Panc1 (cell line): ENCODE results near the gene ENAH. TPM values are rescaled to one million over a fixed set of nuclear protein-coding genes. Genes with fewer than 3 reads are reported as not detected.

Experiments used
- ATAC-seq: fragments of 200-7000 bp; cut with Tn5 transposase; 2 replicates; pipeline ENCODE4 v1.9.1; 2020; ENCODE audit warnings: mild to moderate bottlenecking, moderate library complexity
- BruUV-seq: library from RNA; stranded (reverse); fragments of 400-500 nt; replicated peaks from 2 replicates; lab custom pipeline; 2021; lab: Mats Ljungman, UMichigan
- CTCF ChIA-PET: fragments of 300-600 bp; sonication (Branson Sonifier 250); formaldehyde crosslinking; loops from one replicate; lab custom pipeline; 2022; ENCODE audit warnings: antibody characterized with exemption; lab: Charles Lee
- POLR2A ChIA-PET: fragments of 300-600 bp; sonication (Branson Sonifier 250); formaldehyde crosslinking; loops from one replicate; lab custom pipeline; 2022; ENCODE audit warnings: antibody characterized with exemption; lab: Charles Lee
- DNase-seq: peaks from one replicate; pipeline ENCODE4 v3.0.0-alpha.2; 2010; ENCODE audit warnings: low read depth, low spot score
- H3K27ac ChIP-seq: 2 replicates; pipeline ENCODE4 v1.5.1; 2011; ENCODE audit warnings: mild to moderate bottlenecking, low read length, inconsistent platforms
- H3K27me3 ChIP-seq: fragments of 200-500 bp; sonication (Bioruptor generic); 2 replicates; pipeline ENCODE4 v1.6.0; 2014; ENCODE audit warnings: low read length, inconsistent platforms; ENCODE audit not compliant: control insufficient read depth, insufficient read depth
- H3K36me3 ChIP-seq: fragments of 200-500 bp; sonication (Bioruptor generic); 2 replicates; pipeline ENCODE4 v1.5.1; 2014; ENCODE audit warnings: inconsistent platforms, mild to moderate bottlenecking, low read length, moderate library complexity; ENCODE audit not compliant: control insufficient read depth, insufficient read depth
- H3K4me1 ChIP-seq: 2 replicates; pipeline ENCODE4 v1.5.1; 2011; ENCODE audit warnings: inconsistent platforms, mild to moderate bottlenecking, low read length, moderate library complexity; ENCODE audit not compliant: control insufficient read depth, insufficient read depth
- H3K4me3 ChIP-seq, 2 experiments: 2 replicates each; pipeline ENCODE4 v1.5.1; 2011 to 2012; ENCODE audit warnings: low read depth in 2 of 2, low read length in 2 of 2, mild to moderate bottlenecking in 2 of 2, inconsistent platforms in 1 of 2, moderate library complexity in 1 of 2
- H3K9me3 ChIP-seq: fragments of 200-500 bp; sonication (Bioruptor generic); 2 replicates; pipeline ENCODE4 v1.5.1; 2014; ENCODE audit warnings: low read depth, mild to moderate bottlenecking, inconsistent platforms, low read length, moderate library complexity; ENCODE audit not compliant: control insufficient read depth, insufficient read depth
- POLR2AphosphoS5 ChIP-seq: IDR thresholded peaks from 2 replicates; pipeline ENCODE4 v1.6.1; 2012; ENCODE audit warnings: mild to moderate bottlenecking, low read depth, low read length, moderate library complexity
- SIN3A ChIP-seq: IDR thresholded peaks from 2 replicates; pipeline ENCODE4 v1.6.1; 2012; ENCODE audit warnings: low read depth, mild to moderate bottlenecking, low read length, moderate library complexity, borderline replicate concordance; ENCODE audit not compliant: insufficient read depth
- TCF7L2 ChIP-seq: IDR thresholded peaks from 2 replicates; pipeline ENCODE4 v1.6.1; 2011; ENCODE audit warnings: mild to moderate bottlenecking, low read depth, low read length, inconsistent platforms
- in situ Hi-C: cut with HindIII; loops from 2 replicates; pipeline ENCODE4 v1.10.0; 2016; ENCODE audit warnings: low sequenced_read_pairs, low pct_unique_long_range_greater_than_20kb
- intact Hi-C: fragments of 100-400 bp; cut with micrococcal nuclease; formaldehyde crosslinking; loops from one replicate; pipeline ENCODE4 v1.10.0; 2022; ENCODE audit not compliant: unreplicated experiment
- total RNA-seq: library from RNA; stranded (reverse); gene quantifications from one replicate; pipeline ENCODE4 v1.2.1, GENCODE V29; 2021; ENCODE audit not compliant: unreplicated experiment
- TF ChIP-seq, protein P1 (sequence below): fragments of 450-650 bp; IDR thresholded peaks from 2 replicates; pipeline ENCODE4 v1.5.1; 2017; ENCODE audit warnings: mild to moderate bottlenecking
- TF ChIP-seq, protein P2 (sequence below), 2 experiments: IDR thresholded peaks; 2 replicates each; pipeline ENCODE4 v1.6.1; 2011 to 2012; ENCODE audit warnings: low read depth in 2 of 2, control low read depth in 1 of 2, low read length in 1 of 2, mild to moderate bottlenecking in 1 of 2, moderate library complexity in 1 of 2; ENCODE audit not compliant: insufficient read depth in 1 of 2

ENAH gene
- total RNA-seq, 1 experiment from 2014 or later: 133 TPM

DNA sequence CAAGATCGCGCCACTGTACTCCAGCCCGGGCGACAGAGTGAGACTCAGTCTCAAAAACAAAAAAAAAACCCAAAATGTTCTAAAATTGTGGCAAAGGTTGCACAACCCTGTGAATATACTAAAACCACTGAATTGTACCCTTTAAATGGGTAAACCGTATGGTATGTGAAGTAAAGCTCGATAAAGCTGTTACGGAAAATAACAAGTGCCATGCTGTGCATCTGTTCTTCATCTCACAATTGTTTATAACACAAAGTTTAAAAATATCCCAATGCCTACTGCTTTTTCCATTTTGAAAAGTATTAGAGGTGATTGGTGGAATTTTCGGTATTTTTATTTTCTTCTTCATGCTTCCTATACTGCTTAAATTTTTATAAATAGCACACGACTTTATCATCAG is 111.5 kb downstream of the ENAH start:
- intact Hi-C loops (no loop called here), in situ Hi-C loops (no loop called here)
- ChIA-PET CTCF (no interaction called here), POLR2A (no interaction called here)
- peaks cover 2% of the 10 kb centered on the region; the same call in 1 of the 2 replicates for H3K36me3 ChIP-seq
- no peaks in the 10 kb centered on the region; the same call in 1 of the 2 replicates for H3K4me1 ChIP-seq
- H3K9me3 ChIP-seq: no peaks in the 10 kb centered on the region
- no peak overlapping the region for H3K27ac ChIP-seq
- no peaks in the 10 kb centered on the region for H3K27me3 ChIP-seq
- BruUV-seq: no TSS peak
- H3K4me3 ChIP-seq: no peak overlapping the region
- DNase-seq (no peak), ATAC-seq (no peak)
- TF ChIP-seq, protein P1, sequence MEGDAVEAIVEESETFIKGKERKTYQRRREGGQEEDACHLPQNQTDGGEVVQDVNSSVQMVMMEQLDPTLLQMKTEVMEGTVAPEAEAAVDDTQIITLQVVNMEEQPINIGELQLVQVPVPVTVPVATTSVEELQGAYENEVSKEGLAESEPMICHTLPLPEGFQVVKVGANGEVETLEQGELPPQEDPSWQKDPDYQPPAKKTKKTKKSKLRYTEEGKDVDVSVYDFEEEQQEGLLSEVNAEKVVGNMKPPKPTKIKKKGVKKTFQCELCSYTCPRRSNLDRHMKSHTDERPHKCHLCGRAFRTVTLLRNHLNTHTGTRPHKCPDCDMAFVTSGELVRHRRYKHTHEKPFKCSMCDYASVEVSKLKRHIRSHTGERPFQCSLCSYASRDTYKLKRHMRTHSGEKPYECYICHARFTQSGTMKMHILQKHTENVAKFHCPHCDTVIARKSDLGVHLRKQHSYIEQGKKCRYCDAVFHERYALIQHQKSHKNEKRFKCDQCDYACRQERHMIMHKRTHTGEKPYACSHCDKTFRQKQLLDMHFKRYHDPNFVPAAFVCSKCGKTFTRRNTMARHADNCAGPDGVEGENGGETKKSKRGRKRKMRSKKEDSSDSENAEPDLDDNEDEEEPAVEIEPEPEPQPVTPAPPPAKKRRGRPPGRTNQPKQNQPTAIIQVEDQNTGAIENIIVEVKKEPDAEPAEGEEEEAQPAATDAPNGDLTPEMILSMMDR: no peak
- no peak for TF ChIP-seq SIN3A
- no peak for TF ChIP-seq POLR2AphosphoS5
- no peak for TF ChIP-seq TCF7L2
- TF ChIP-seq, protein P2, sequence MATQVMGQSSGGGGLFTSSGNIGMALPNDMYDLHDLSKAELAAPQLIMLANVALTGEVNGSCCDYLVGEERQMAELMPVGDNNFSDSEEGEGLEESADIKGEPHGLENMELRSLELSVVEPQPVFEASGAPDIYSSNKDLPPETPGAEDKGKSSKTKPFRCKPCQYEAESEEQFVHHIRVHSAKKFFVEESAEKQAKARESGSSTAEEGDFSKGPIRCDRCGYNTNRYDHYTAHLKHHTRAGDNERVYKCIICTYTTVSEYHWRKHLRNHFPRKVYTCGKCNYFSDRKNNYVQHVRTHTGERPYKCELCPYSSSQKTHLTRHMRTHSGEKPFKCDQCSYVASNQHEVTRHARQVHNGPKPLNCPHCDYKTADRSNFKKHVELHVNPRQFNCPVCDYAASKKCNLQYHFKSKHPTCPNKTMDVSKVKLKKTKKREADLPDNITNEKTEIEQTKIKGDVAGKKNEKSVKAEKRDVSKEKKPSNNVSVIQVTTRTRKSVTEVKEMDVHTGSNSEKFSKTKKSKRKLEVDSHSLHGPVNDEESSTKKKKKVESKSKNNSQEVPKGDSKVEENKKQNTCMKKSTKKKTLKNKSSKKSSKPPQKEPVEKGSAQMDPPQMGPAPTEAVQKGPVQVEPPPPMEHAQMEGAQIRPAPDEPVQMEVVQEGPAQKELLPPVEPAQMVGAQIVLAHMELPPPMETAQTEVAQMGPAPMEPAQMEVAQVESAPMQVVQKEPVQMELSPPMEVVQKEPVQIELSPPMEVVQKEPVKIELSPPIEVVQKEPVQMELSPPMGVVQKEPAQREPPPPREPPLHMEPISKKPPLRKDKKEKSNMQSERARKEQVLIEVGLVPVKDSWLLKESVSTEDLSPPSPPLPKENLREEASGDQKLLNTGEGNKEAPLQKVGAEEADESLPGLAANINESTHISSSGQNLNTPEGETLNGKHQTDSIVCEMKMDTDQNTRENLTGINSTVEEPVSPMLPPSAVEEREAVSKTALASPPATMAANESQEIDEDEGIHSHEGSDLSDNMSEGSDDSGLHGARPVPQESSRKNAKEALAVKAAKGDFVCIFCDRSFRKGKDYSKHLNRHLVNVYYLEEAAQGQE (IDR thresholded peaks at IDR 0.05; ENCODE audit: insufficient read depth in 1 of 2, low read depth in 2 of 2, low read length in 1 of 2): no peak

DNA sequence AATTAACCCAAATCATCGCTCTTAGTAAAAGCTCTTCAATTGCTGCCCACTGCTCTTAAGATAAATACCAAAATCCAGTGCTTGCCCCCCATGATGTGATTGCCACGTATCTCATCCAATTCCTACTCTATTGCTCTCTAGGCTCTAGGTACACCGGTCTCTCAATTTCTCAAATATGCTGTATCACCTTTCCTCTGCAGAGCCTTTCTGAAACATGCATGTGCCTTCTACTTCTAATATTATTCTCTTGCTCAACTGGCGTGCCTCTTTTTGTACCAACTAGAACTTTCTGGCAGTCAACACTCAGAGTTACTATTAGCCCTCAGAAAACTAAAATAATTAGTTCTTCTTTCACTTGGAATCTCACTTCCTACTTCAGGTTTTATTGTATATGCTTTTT is 113.3 kb downstream of the ENAH start:
- Histone ChIP-seq H3K27me3 (no peaks in the 10 kb centered on the region), H3K27ac (no peak overlapping the region), H3K36me3 (peaks cover 2% of the 10 kb centered on the region; the same call in 1 of the 2 replicates), H3K4me1 (no peaks in the 10 kb centered on the region; the same call in 1 of the 2 replicates), H3K9me3 (no peaks in the 10 kb centered on the region), H3K4me3 (no peak overlapping the region)
- in situ Hi-C loops: no loop called here
- no TSS peak for BruUV-seq
- no peak for DNase-seq
- intact Hi-C loops: no loop called here
- CTCF ChIA-PET: no interaction called here
- POLR2A ChIA-PET: no interaction called here
- TF ChIP-seq TCF7L2: no peak
- no peak for TF ChIP-seq POLR2AphosphoS5
- TF ChIP-seq, protein P2 (IDR thresholded peaks at IDR 0.05; ENCODE audit: insufficient read depth in 1 of 2, low read depth in 2 of 2, low read length in 1 of 2): no peak
- TF ChIP-seq, protein P1: no peak
- TF ChIP-seq SIN3A: no peak
- no peak for ATAC-seq
